NCI-H2171 (cell line): Measurements from ENCODE around the gene DSCAML1.
A peak's percentile ranks its signal among the peaks of the same experiment; 100 is the strongest.

Experiments
- DNase-seq: peaks from one replicate; lab custom pipeline; 2025; lab: John Stamatoyannopoulos, UW

Gene DSCAML1

DNA sequence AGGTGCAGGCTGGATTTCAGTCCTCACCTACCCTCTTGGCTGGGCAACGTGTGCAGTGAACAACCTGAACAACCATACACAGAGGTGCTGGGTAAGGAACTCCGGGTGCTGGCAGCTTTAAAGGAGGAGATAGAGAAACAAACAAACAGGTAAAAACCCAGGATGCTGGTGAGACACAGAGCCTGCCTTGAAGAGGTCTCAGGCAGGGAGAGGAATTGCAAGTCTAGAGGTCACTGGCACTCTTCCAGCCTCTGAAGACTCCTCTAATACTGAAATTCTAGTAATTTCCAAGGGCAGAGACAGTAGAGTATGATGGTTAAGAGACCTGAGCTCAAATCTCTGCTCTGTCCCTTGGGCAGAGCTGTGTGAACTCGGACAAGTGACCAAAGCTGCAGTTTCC is 276.8 kb downstream of the DSCAML1 start:
- no peak for DNase-seq

DNA sequence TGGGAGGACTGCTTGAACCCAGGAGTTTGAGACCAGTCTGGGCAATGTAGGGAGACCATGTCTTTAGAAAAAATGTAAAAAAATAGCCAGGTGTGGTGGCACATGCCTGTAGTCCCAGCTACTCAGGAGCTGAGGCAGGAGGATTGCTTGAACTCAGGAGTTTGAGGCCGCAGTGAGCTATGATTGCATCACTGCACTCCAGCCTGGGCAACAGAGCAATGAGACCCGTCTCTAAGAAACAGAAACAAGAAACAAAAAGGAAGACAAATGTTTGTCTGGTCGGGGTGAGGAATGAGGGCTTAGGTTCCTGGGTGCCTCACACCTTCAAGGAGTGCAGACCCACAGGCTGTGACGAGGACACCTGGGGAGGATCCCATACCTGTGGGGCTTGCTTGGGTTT is 277.4 kb downstream of the DSCAML1 start:
- DNase-seq: no peak

DNA sequence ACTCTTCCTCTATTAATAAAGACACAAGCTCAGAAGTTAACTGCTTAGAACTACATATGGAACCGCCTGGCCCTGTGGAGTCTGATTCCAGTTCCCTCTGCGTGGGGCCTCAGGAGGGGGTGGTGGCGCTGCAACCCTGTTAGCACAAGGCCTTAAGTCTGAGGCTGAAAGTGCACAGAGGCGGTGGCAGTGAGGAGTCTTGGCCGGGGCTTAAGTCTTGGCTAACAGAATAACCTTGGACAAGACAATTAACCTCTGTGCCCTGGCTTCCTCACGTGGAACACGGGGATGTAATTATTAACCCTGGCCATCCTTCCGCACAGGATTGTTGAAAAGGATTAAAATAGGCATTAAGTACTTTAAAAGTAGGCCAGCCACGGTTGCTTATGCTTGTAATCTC is 277.8 kb downstream of the DSCAML1 start:
- DNase-seq: no peak

DNA sequence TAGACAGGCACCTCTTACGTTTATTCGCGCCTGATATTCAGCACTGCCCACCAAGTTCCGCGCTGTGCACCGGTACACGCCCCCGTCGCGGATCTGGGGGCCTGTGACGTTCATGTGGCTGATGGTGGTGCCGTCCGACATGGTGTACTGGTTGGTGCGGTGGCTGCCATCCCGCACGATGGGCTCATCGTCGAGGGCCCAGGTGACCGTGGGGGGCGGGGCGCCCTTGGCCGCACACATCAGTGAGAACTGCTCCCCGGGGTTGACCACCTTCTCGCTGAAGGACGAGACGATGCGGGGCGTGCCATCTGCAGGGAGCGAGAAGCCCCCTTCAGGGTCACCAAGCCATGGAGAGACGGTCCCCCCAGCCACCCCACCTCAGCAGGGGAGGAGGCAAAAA is 278.6 kb downstream of the DSCAML1 start:
- no peak for DNase-seq

DNA sequence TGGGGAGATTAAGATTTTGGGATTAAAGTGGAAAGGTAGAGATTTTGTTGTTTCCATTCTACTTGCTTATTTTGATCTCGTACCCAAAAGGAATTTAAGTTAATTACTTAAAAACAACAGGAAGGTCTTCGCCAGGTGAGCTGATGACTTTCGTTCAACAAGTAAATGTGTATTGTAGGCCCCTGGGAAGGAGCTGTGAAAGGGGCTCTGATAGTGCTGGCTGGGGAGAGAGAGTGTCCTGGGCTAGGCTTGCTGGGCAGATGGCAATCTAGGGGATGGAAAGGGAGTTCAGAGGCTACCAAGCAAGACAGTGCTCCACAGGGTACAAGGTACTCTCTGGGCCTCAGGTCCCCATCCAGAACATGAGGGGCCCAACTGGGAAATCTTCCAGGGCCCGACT is 279.9 kb downstream of the DSCAML1 start:
- DNase-seq: no peak

DNA sequence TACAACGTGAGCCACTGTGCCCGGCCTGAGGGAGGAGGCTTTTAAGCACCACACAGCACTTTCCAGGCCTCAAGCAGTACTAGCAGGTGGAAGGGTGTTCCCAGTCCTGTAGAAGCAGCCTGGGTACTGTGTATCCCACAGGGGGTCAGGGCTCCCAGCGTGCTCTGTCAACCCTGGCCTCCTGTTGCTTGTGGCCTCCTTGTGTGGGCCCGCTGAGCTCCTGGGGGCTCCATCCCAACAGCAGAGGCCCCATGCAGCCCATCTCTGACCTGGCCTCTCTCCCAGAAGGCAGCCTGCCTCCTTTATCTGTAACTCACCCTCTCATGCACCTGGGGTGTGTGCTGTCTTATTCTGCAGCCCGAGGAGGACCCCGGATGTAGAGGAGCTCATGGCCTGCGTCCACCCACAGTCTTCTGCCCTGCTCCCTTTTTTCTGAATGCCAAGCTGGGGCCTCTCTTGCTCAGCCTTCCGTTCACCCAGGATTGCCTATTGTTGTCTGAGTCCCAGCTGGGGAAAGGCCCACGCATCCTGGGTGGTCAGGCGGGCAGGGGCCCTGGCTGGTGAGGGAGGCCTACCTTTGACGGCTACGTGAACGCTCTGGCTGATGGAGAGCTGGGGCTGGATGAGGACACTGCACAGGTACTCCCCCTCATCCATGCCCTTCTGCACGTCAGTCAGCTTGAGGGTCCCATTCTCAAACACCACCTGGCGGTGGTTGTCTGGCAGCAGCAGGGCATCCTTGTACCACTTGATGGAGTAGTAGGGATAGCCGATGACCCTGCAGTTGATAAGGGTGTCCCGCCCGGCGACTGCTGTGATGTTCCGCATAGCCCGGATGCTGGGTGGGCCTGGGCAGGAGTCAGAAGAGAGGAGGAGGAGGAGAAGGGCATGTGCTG is 280.9 kb downstream of the DSCAML1 start:
- no peak for DNase-seq

DNA sequence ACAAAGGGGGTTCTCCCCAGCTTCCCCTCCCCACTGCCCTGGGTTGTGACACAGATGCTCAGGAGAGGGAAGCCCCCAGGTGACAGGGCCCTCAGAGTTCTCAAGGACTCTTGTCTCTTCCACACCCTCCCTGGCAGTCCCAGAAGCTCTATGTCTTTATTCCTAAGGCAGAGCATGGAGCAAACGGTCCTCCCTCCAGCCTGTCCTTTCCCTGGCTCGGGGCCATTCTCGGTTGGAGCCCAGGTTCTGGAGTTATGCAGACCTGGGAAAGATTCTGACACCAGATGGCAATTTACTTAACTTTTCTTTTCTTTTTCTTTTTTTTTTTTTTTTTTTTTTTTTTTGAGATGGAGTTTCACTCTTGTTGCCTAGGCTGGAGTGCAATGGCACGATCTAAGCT is 282.8 kb downstream of the DSCAML1 start:
- no peak for DNase-seq

DNA sequence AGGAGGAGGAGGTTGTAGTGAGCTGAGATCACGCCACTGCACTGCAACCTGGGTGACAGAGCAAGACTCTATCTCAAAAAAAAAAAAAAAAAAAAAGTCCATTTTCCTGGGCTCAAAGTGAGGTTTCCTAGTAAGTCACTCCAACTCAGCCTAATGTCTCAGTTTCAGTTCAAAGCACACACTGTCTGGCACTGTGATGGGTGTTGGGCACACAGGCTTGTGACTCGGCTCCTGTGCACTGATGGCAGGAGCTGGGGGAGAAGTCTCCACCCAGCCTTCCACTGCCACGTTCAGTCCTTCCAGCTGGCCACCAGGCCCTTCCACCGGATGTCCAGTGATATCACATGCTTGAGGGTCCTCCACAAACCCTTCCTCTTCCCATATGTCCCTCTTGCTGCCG is 283.4 kb downstream of the DSCAML1 start:
- no peak for DNase-seq

DNA sequence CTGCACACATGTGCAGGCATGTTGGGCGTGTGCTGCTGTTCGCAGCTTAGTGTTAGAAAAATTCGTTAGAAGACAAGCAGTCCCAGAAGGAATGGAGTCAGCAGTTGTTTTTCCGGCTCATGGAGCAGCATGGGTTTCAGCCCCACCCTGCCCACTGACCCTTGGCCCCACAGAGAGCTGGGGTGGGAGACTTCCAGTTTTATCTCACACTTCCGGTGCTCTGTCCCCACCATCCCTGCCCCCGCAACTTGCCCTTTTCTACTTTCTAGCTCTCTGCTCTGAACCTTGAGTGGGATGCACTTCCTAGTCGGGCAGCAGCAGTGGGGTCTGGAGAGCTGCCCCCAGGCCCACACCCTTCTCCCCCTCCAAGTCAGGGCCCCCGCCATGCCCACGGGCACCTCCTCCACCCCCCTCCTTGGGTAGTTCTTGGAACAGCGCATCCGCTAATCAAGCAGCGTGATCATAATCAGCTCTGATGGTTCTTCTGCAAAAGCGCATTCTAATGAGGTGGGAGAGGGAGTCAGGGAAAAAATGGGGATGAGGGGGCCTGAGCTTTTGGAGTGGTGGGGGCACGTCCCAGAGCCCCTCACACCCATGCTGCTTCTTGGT is 285.0 kb downstream of the DSCAML1 start:
- DNase-seq: no peak

DNA sequence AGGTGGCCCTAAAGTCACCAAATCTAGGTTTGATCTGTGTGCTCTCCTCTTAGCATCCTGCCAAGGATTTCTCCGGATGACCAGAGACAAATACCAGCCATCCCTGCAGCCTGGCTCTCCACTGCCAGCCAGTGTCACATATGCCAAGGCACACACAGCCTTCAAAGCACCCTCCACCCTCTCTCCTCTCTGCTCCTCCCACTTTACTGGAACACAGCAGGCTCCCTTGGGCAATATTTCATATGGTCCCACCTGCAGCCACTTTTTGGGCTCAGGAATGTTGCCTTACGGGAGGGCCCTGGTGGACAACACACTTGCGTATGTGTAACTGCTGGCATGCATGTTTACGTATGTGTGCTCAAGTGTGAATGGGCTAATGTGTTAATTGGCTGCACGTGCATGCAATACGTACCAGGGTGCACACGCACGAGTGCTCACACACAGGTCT is 285.5 kb downstream of the DSCAML1 start:
- DNase-seq: no peak

DNA sequence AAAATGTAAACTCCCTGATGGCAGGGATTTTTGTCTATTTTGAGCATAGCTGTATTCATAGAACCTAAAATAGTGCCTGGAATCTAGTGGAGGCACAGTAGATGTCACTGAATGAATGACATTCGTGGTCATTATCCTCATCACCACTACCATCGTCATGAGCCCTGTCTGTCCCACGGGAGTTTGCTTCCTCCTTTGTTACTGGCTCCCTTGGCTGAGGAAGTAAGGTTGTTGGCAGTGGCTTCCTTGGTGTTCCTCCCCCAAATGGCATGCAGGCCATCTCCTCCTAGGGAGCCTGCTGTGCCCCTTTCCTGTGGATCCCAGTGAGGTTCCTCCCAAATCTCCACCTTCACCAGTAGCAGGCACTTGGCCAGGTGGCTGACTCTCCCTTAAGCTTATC is 286.4 kb downstream of the DSCAML1 start:
- DNase-seq: no peak

DNA sequence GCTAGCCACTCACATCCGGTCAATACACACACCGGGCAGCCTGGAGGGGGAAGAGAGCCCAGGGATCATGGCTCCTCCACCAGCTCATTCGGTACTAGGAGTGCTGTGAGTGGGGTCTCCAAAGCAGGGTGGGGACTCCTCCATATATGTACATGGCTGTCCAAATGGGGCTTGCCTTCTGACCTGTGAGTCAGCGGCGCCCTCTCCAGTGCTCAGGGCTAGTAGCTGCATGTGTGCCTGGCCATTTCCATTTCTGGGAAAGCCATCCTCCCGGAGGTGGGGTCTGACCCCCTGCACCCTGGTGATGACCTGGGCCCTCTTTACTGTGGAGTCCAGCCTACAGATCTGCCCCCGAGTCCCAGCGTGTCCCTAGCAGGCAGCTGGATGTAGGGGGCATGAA is 287.5 kb downstream of the DSCAML1 start:
- DNase-seq: no peak

DNA sequence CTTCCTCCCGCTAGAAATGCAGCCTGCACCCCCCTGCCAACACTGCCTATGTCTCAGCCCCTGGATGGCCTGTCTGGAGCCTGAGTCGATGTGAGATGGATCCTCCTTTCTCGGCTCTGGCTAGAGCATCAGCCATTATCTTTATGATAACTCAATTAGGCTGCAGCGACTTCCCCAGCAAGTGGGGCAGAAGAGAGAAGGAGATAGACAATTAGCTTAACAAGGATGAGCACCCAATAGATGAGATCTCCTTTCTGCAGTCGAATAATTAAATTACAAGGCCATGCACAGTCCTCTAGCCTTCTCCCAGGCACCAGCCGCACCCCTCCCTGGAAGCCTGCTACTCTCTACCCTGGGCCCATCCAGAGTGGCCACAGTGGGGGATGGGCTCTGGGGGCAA is 290.0 kb downstream of the DSCAML1 start:
- DNase-seq: no peak

DNA sequence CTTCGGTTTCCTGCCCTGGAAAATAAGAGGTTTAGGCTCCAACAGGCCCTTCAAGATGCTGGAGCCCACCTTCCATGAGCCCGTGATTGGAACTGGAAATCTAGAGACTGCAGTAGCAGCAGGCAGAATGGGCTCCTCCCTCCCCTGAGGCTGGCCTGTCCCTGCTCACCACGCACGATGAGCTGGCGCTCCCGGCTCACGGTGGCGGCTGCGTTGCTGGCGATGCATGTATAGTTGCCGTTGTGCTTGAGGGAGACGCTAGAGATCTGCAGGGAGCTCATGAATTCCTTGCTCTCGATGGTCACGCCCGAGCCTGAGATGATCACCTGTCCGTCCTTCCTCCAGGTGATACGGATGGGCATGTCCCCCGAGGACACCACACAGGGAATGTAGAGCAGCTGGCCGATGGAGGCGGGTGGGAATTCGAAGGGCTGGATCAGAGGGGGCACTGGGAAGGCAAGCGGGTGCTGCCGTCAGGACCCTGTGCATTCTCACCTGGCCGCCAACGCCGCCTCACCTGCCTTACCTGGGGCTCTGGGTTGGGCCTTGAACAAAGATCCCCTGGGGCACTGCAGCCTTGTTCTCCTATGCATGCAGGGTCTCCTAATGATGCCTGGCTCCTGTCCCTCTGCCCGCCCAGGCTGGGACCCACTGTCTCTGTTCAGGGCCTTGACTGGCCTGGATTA is 291.6 kb downstream of the DSCAML1 start:
- no peak for DNase-seq

DNA sequence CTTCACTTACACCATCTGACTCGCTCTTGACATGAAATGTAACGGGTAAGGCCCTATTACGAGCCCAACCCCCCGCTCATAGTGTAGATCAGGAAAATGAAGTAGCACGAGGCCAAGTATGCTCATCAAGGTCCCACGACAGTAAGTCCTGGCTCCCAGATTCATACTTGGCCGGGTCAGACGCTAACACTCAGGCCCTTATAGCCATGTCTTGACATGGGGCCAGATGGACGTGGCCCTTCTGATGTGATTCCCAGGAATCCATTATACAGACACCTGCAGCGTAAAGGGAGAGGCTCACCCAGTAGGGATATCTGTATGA is 294.3 kb downstream of the DSCAML1 start:
- no peak for DNase-seq

DNA sequence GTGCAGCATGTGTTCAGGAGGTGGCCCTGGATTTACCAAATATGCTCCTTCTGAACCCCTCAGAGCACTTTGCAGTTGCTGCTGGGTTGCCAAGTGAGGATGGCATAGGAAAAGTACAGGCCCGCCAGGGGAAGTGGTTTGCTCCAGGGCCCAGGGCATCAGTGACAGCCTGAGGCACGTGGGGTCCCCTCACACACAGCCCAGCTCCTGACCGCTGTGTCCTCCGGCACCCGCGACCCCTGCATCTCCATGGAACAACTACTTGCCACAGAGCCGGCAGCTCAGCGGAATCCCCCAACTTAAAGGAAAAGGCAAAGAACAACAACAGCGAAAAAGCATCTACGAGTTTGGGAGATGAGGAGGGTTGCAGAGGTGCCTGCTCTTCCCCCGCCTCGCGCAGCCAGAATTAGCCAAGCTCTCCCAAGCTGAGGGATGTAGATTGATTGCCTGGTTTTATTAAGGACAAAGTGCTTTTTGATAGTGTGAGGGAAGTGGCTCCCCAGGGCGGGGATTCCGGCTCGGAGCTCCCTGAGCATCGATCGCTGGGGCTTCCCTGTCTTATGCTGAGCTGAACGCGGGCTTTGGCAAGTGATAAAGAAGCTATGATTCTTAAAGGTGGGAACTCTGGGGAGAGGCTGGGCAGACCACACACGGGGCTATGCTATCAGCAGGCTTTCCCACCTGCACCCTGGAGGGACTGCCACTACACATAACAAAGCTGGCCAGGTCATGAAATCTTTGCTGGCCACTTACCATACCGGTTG is 294.8 kb downstream of the DSCAML1 start:
- no peak for DNase-seq

DNA sequence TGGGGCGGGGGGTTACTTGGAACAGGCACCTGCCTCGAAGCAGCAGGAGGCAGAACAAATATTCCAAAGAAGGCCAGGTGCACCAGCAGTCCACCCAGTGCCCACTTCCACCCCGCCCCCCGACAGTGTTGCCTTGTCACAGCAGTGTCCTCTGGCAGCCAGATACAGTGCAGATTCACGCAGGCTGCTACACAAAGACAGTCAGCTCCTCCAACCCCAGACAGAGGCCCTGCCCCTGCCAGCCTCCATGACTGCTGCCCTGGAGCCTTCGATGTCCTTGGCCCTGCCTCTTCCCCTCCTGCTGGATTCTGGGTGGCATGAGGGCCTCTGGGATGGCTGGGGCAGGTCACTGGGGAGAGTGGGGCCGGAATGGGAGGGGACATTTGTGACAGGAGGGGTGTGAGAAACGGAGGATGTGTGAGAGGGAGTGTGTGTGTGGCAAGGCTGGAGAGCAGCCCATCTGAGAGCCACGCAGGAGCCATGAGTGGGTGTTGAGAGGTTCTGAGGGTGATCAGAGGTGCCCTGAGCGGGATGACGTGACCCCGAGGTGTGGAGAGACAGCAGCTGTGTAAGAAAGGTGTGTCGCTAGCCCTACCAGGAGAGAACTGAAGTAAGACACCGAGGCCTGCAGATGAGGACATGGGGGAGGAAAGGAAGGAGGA is 295.6 kb downstream of the DSCAML1 start:
- DNase-seq: no peak

DNA sequence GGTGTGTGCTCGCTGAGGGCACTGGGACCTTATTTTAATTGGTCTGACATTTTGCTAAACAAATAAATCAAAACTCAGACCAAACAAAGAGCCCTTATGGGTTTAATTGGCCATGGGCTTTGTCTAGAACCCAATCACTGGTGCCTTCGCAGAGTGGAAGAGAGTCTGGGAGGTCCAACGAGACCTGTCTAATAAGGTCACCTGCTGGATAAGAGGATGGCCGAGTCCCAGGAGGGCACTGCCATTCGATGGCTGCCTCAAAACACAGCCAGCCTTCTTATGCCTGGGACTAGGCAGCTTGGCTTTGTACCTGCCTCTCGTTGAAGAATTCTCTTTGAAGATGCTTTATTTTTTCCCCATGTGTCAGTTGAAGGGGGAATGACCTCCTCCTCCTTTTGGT is 298.2 kb downstream of the DSCAML1 start:
- DNase-seq: no peak

DNA sequence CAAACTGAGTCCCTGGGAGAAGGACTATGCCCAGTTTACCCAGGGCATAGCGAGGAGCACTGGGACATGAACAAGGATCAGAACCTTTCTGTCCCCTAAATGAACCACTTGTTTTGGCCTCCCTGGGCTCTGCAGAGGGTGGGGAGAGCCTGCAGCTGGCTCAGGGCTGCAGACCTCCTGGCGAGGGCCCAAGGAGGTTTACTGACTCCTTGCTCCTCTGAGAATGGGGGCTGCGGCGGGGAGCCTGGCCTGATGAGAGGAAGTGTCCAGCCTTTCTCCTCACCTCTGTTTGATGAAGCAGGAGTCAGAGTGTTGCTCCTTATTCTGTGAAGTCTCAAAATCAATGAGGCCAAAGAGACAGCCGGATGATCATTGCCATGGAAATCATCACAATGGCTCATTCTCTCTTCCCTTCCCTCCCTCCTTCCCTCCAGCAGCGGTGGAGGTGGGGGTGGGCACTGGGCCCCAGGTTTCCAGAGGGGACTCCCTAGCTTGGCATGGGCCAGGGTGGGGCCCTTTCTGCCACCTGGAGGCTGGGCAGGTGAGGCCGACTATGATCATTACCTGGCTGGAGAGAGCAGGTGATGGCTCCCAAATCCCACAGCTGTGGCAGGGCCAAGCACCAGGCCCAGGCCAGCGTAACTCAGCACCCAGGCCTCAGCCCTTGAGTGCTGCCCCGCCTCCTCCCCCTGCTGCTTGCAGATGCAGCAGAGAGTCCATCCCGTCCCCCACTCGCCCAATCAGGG is 299.6 kb downstream of the DSCAML1 start:
- DNase-seq: no peak

DNA sequence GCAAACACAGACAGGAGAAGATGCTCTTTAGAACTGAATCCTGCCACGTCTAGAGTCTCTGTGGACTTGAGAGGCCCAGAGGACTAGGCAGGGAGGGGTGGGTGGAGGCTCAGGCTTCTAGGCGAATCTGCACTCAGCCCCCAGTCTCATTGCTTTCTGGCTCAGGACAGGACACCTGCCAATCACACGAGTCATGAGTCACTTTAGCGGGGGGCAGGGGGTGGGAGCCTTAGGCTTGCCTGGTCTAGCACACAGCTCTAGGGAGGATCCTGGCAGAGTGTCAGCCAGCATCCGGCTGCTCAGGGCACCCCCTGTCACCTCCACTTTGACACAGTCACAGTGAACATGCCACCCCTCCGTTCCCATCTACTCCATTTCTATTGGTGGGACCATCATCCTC is 301.7 kb downstream of the DSCAML1 start:
- no peak for DNase-seq

DNA sequence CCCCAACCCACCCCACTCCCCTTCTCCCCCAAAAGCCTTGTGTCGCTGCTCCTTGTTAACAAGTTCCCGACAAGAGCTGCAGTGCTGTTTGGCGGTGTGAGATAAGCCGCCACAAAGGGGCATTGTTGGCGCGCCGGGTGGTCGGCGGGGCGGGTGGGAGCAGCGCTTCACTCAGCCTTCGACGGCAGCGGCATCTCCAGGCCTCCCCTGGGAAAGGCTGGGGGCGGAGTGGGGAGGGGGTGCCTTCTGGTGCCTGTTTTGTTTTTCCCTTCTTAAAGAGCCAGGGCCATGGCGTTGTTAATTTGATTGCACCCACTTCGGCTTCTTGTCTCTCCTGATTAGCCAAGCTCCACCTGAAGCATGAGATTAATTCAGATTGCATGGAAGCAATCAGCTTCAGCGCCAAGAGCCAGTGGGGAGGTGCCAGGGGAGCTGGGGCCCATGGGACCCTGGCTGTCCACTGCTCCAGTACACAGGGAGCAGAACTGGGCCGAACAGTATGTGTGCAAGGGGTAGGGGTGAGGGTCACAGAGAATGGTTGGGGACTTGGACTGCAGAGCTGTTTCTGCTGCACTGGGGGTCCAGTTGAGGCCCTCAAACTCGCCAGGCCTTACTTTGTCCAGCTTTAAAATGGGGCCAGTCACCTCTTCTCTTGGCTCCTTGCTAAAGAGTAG is 304.3 kb downstream of the DSCAML1 start:
- peak; percentile 67 for DNase-seq
